GM21717 (cell line): ENCODE data around the gene SPSB2.
"Not testable (repeated sequence)": the region's sequence is repeated elsewhere in the genome, so short reads cannot be mapped to it uniquely, and the experiment has no call there.

Source experiments
- ATAC-seq: cut with Tn5 transposase; IDR thresholded peaks from one replicate; pipeline ENCODE4 v1.9.1; 2021; ENCODE audit warnings: mild to moderate bottlenecking, moderate library complexity; ENCODE audit not compliant: unreplicated experiment

The SPSB2 gene

GRCh38 chr12:6902448-6902847 is 29.3 kb upstream of the SPSB2 start:
- no peak for ATAC-seq

- ATAC-seq, result no peak
Observed at GRCh38 chr12:6899837-6900519, 26.9 kb upstream of the SPSB2 start.

- no peak for ATAC-seq
Observed at GRCh38 chr12:6899427-6899826, 26.3 kb upstream of the SPSB2 start.

GRCh38 chr12:6896846-6897435 is 23.8 kb upstream of the SPSB2 start:
- no peak for ATAC-seq

- ATAC-seq, result no peak
Observed at GRCh38 chr12:6894321-6894720, 21.2 kb upstream of the SPSB2 start.

- not testable (repeated sequence) for ATAC-seq
Observed at GRCh38 chr12:6892683-6893082, 19.6 kb upstream of the SPSB2 start.

GRCh38 chr12:6891646-6892001 is 18.5 kb upstream of the SPSB2 start:
- peak; percentile 14 for ATAC-seq

GRCh38 chr12:6890789-6891645 is 17.9 kb upstream of the SPSB2 start:
- ATAC-seq, result peak; percentile 86

GRCh38 chr12:6889775-6890573 is 16.9 kb upstream of the SPSB2 start:
- not testable (repeated sequence) for ATAC-seq

GRCh38 chr12:6888794-6889193 is 15.7 kb upstream of the SPSB2 start:
- ATAC-seq, result not testable (repeated sequence)

- no peak for ATAC-seq
Observed at GRCh38 chr12:6888360-6888759, 15.3 kb upstream of the SPSB2 start.

- ATAC-seq, result no peak
Observed at GRCh38 chr12:6887460-6887859, 14.4 kb upstream of the SPSB2 start.

- not testable (repeated sequence) for ATAC-seq
Observed at GRCh38 chr12:6886206-6886999, 13.3 kb upstream of the SPSB2 start.

GRCh38 chr12:6884539-6884938 is 11.4 kb upstream of the SPSB2 start:
- ATAC-seq, result no peak

GRCh38 chr12:6883683-6884082 is 10.6 kb upstream of the SPSB2 start:
- no peak for ATAC-seq

GRCh38 chr12:6883252-6883651 is 10.1 kb upstream of the SPSB2 start:
- no peak for ATAC-seq

- ATAC-seq, result not testable (repeated sequence)
Observed at GRCh38 chr12:6879824-6880223, 6.7 kb upstream of the SPSB2 start.

- not testable (repeated sequence) for ATAC-seq
Observed at GRCh38 chr12:6874015-6874368, 889 bp upstream of the SPSB2 start.

GRCh38 chr12:6872073-6873048 is 742 bp downstream of the SPSB2 start:
- no peak for ATAC-seq
